VCaP (cell line): ENCODE measurements around the gene GSK3A.
"Not testable (repeated sequence)": the region's sequence is repeated elsewhere in the genome, so short reads cannot be mapped to it uniquely, and the experiment has no call there.

Source experiments
- H3K27ac ChIP-seq: fragments of 450-650 bp; 2 replicates; pipeline ENCODE4 v1.5.1; 2017
- CTCF ChIP-seq: fragments of 450-650 bp; conservative IDR thresholded peaks from 2 replicates; pipeline ENCODE4 v1.5.1; 2017; ENCODE audit warnings: mild to moderate bottlenecking, moderate library complexity

Gene GSK3A

DNA sequence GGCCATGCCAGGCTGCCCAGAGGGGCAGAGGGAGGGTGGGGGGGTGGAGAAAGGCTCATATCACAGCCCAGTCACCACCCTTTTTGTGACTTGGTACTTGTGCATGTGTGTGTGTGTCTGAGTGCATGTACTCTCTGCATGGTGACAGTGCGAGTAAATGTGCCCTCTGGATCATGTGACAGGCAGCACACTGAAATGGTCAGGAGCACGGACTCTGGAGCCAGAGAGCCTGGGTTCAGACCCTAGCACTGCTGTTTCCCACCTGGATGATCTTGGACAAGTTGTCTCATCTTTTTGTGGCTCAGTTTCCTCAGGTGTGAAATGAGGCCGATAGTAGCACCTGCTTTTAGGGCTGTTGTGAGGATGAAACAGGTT is 28.6 kb upstream of the GSK3A start:
- H3K27ac ChIP-seq, result peak overlapping the region; percentile 98
- no peak for TF ChIP-seq CTCF

GRCh38 chr19:42270346-42271044 is 28.1 kb upstream of the GSK3A start:
- TF ChIP-seq CTCF, result no peak
- H3K27ac ChIP-seq, result peak overlapping the region; percentile 98

GRCh38 chr19:42269478-42270345 is 27.3 kb upstream of the GSK3A start:
- H3K27ac ChIP-seq, result peak overlapping the region; percentile 98
- TF ChIP-seq CTCF, result no peak

- no peak for TF ChIP-seq CTCF
- peak within 1 kb of the TSS; percentile 98 for H3K27ac ChIP-seq
These were observed 26.5 kb upstream of the GSK3A start, which contains the start of gene CIC for GRCh38 chr19:42268704-42269477. TSS of gene CIC (plus strand) at chr19:42269252. CDS start at chr19:42271784, 2,532 bp downstream.

DNA sequence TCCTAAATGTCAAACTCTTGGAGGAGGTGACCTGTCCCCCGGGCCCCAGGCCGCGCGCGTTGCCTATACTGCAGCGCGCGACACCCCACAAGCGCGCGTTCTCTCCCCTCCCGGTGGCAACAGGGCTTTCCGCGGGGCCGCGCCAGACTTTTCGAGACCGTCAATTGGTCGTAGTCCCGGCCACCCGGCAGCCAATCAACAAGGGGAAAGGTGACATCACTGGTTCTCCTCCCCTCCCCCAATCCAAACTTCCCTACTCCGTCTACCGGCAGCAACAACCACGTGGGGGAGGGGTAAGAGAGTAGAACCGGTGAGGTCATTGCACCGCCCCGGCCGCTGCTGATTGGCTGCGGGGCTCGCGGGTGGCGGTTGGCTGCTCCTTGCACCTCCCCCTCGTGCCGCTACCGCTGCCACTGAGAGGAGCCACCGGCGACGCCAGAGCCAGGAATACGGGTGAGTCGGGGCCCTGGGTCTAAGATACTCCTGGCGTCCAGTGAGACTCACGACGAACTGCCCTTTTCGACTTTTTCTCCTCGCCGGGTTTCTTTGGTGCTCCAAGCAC is 25.8 kb upstream of the GSK3A start:
- peak overlapping the region; percentile 98 for H3K27ac ChIP-seq
- TF ChIP-seq CTCF, result no peak

DNA sequence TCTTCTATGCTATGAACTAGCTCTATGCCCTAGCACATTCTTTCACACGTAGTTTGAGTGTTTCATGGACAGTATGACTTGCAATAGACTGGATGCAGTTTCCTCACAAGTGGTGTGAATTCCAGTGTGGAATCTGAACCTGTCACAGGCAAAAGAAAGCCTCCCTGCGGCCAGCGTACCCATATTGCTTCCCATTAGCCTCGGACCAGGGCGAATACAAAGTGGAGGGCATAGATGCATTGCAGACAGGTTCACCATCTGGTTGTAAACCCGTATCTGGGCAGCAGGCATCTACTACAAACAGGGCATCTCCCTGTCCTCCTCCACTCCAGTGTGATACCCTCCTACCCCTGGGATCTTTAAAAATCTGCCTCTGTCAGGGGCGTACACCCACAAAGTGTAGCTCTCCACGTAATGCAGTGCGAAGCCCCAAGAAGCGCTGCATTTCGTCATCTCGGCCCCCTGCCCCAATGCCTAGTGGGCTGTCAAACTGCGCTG is 25.3 kb upstream of the GSK3A start:
- no peak for TF ChIP-seq CTCF
- peak overlapping the region; percentile 98 for H3K27ac ChIP-seq

- peak overlapping the region; percentile 98 for H3K27ac ChIP-seq
These were observed 24.7 kb upstream of the GSK3A start for GRCh38 chr19:42266928-42267603.

- H3K27ac ChIP-seq, result not testable (repeated sequence)
These were observed 23.7 kb upstream of the GSK3A start for GRCh38 chr19:42266105-42266504.
